Parathyroid adenoma (tissue), 2 donors: ENCODE results near the gene RNF182.
A peak's percentile ranks its signal among the peaks of the same experiment; 100 is the strongest.
"Not testable (repeated sequence)": the region's sequence is repeated elsewhere in the genome, so short reads cannot be mapped to it uniquely, and the experiment has no call there.

ENCODE experiments used
- H2AFZ ChIP-seq: fragments of 300-600 bp; sonication (generic); one replicate; pipeline ENCODE4 v1.7.0; 2017; ENCODE audit warnings: antibody characterized with exemption, mild to moderate bottlenecking
- H3K27ac ChIP-seq: fragments of 300-600 bp; sonication (generic); one replicate; pipeline ENCODE4 v1.7.0; 2017
- H3K27me3 ChIP-seq: fragments of 300-600 bp; sonication (generic); one replicate; pipeline ENCODE4 v1.7.0; 2017; ENCODE audit warnings: low read length; ENCODE audit not compliant: control insufficient read depth, insufficient read depth
- H3K36me3 ChIP-seq: fragments of 300-600 bp; sonication (generic); one replicate; pipeline ENCODE4 v1.7.0; 2017; ENCODE audit warnings: low read length; ENCODE audit not compliant: control insufficient read depth, insufficient read depth
- H3K4me1 ChIP-seq: fragments of 300-600 bp; sonication (generic); one replicate; pipeline ENCODE4 v1.7.0; 2017; ENCODE audit warnings: control low read depth
- H3K4me2 ChIP-seq: fragments of 300-600 bp; sonication (generic); one replicate; pipeline ENCODE4 v1.7.0; 2017; ENCODE audit warnings: low read length
- H3K4me3 ChIP-seq: fragments of 300-600 bp; sonication (generic); one replicate; pipeline ENCODE4 v1.7.0; 2017; ENCODE audit warnings: low read depth, low read length
- H3K79me2 ChIP-seq: fragments of 300-600 bp; sonication (generic); one replicate; pipeline ENCODE4 v1.7.0; 2017; ENCODE audit warnings: control low read depth
- H3K9ac ChIP-seq: fragments of 300-600 bp; sonication (generic); one replicate; pipeline ENCODE4 v1.7.0; 2017; ENCODE audit warnings: mild to moderate bottlenecking
- H3K9me3 ChIP-seq: fragments of 300-600 bp; sonication (generic); one replicate; pipeline ENCODE4 v1.7.0; 2017; ENCODE audit warnings: low read length; ENCODE audit not compliant: control insufficient read depth
- TF ChIP-seq, protein P1 (sequence below): fragments of 300-600 bp; sonication (generic); IDR thresholded peaks from one replicate; pipeline ENCODE4 v1.7.0; 2017; ENCODE audit warnings: antibody characterized with exemption, mild to moderate bottlenecking
- donor health status: primary hyperparathyroidism.

RNF182 gene, protein sequence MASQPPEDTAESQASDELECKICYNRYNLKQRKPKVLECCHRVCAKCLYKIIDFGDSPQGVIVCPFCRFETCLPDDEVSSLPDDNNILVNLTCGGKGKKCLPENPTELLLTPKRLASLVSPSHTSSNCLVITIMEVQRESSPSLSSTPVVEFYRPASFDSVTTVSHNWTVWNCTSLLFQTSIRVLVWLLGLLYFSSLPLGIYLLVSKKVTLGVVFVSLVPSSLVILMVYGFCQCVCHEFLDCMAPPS

DNA sequence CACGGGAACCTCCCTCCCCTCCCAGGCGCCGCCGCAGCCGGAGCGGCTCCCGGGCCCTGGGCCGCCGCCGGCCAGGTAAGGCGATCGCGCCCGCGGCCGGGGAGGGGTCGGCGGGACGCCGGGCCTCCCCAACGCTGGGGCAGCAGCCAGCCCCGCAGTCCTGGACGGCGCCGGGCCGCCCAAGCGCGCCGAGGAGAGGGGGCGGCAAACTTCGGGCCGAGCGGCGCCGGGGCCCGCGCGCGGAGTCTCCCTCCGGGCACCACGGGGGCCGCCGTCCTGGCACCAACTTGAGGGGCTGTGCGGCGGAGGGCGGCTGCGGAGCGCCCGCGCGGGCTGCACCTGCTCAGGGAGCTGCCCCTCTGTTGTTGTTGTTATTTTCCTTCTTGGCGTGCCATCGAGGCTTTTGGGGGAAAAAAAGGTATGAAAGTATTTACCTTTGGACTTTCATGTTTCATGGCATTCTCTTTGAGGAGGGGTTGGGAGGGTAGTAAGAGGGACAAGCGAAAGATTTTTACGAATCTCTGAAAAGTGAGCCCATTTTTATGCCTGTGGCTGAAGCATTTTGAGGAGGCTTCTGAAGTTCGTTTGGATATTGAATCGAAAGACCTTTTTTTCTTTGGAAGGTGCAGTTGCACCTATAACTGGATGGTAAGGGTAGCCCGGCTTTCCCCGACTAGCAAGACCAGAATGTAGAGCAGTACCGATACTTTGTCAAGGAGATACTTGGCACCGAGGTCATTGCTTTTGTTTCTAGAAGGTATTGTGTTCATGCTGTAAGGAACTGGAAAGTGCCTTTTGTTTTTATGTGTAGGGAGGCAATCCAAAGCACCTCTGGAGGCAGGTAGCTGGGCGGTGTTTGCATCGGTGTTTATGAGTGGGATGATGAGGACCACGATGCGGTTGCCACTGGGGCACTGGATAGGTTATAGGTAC is at the start of gene RNF182:
Gene RNF182 (plus strand): TSS at position 4 of the 933 bp plus-strand sequence. CDS start 52,168 bp downstream, outside the sequence.
- Histone ChIP-seq H3K27me3 (no peaks in the 10 kb centered on the region), H3K4me3 (peak within 1 kb of the TSS; percentile 67), H3K4me1 (peaks cover 7% of the 10 kb centered on the region)

DNA sequence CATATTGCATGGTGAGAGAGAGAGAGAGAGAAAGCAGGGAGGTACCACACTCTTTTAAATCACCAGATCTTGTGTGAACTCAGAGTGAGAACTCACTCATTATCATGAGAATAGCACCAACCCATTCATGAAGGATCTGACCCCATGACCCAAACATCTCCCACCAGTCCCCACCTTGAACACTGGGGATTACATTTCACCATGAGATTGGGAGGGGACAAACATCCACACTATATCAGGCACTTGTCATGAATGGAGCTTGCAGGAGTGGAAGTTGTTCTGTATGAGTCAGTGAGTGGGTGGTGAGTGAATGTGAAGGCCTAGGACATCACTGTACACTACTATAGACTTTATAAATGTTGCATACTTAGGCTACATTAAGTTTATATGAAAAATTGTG is 47.7 kb upstream of the RNF182 start:
- no peak overlapping the region for H2AFZ ChIP-seq
- no peak overlapping the region for H3K27ac ChIP-seq
- H3K4me1 ChIP-seq: peaks cover 6% of the 10 kb centered on the region
- H3K27me3 ChIP-seq: no peaks in the 10 kb centered on the region
- H3K36me3 ChIP-seq: no peaks in the 10 kb centered on the region
- H3K4me3 ChIP-seq: no peak overlapping the region
- no peak overlapping the region for H3K9ac ChIP-seq
- H3K79me2 ChIP-seq: no peaks in the 10 kb centered on the region
- H3K9me3 ChIP-seq: no peaks in the 10 kb centered on the region
- TF ChIP-seq, protein P1, sequence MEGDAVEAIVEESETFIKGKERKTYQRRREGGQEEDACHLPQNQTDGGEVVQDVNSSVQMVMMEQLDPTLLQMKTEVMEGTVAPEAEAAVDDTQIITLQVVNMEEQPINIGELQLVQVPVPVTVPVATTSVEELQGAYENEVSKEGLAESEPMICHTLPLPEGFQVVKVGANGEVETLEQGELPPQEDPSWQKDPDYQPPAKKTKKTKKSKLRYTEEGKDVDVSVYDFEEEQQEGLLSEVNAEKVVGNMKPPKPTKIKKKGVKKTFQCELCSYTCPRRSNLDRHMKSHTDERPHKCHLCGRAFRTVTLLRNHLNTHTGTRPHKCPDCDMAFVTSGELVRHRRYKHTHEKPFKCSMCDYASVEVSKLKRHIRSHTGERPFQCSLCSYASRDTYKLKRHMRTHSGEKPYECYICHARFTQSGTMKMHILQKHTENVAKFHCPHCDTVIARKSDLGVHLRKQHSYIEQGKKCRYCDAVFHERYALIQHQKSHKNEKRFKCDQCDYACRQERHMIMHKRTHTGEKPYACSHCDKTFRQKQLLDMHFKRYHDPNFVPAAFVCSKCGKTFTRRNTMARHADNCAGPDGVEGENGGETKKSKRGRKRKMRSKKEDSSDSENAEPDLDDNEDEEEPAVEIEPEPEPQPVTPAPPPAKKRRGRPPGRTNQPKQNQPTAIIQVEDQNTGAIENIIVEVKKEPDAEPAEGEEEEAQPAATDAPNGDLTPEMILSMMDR: no peak
- H3K4me2 ChIP-seq: no peak overlapping the region

More for the DNA sequence above, at the start of gene RNF182:
- no peaks in the 10 kb centered on the region for H3K79me2 ChIP-seq
- H3K36me3 ChIP-seq: no peaks in the 10 kb centered on the region
- TF ChIP-seq, protein P1: no peak
- H3K9ac ChIP-seq: no peak within 1 kb of the TSS
- H3K4me2 ChIP-seq: peak within 1 kb of the TSS; percentile 88
- H2AFZ ChIP-seq: peak within 1 kb of the TSS; percentile 92
- peak within 1 kb of the TSS; percentile 37 for H3K27ac ChIP-seq
- no peaks in the 10 kb centered on the region for H3K9me3 ChIP-seq

DNA sequence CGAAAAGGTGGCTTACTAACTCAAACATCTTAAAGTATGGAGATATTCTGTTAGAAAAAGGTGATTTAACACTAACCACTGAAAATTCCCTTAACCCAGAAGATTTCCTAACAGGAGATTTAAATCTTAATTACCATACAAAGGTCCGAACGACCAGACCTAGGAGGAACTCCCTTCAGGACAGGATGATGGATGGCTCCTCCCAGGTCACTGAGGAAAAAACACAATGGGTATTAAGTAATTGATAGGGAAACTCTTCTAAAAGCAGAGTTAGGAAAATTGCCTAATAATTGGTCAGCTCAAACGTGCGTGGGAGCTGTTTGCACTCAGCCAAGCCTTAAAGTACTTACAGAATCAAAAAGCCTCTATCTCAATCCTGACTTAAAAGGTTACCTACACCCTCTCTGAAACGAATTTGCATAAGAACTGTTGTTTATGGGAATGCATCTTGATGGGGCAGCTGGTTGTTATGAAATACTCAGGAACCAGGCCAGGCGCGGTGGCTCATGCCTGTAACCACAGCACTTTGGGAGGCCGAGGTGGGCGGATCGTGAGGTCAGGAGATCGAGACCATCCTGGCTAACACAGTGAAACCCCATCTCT is 44.6 kb upstream of the RNF182 start:
- not testable (repeated sequence) for H2AFZ ChIP-seq, H3K9ac ChIP-seq, H3K4me1 ChIP-seq, H3K36me3 ChIP-seq, H3K79me2 ChIP-seq, H3K27ac ChIP-seq, H3K4me2 ChIP-seq, H3K27me3 ChIP-seq, H3K9me3 ChIP-seq, H3K4me3 ChIP-seq

DNA sequence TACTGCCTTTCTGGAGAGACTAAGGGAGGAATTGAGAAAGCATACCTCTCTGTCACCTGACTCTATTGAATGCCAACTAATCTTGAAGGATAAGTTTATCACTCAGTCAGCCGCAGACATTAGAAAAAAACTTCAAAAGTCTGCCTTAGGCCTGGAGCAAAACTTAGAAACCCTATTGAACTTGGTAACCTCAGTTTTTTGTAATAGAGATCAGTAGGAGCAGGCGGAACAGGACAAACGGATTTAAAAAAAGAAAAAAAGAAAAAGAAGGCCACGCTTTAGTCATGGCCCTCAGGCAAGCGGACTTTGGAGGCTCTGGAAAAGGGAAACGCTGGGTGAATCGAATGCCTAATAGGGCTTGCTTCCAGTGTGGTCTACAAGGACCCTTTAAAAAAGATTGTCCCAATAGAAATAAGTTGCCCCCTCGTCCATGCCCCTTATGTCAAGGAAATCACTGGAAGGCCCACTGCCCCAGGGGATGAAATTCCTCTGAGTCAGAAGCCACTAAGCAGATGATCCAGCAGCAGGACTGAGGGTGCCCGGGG is 43.1 kb upstream of the RNF182 start:
- no peaks in the 10 kb centered on the region for H3K36me3 ChIP-seq
- H3K79me2 ChIP-seq: no peaks in the 10 kb centered on the region

More for the DNA sequence above, 43.1 kb upstream of the RNF182 start:
- H3K9ac ChIP-seq: no peak overlapping the region
- H3K9me3 ChIP-seq: no peaks in the 10 kb centered on the region
- no peaks in the 10 kb centered on the region for H3K4me1 ChIP-seq
- no peak overlapping the region for H3K4me2 ChIP-seq
- H3K4me3 ChIP-seq: no peak overlapping the region
- no peak overlapping the region for H2AFZ ChIP-seq
- no peaks in the 10 kb centered on the region for H3K27me3 ChIP-seq
- no peak overlapping the region for H3K27ac ChIP-seq
- TF ChIP-seq, protein P1: no peak
